Left renal pelvis (tissue), 4 donors: ENCODE measurements around the gene RND1. TPM values are rescaled to one million over a fixed set of nuclear protein-coding genes. Genes with fewer than 3 reads are reported as not detected.

Experiments used
- DNase-seq, 4 donors: peaks; one replicate each; pipeline ENCODE4 v3.0.0-alpha.2; 2013; ENCODE audit warnings: low read depth in 4 of 4, low spot score in 3 of 4
- polyA plus RNA-seq, 4 donors: library from polyadenylated mRNA; unstranded; fragments of 120-200 nt; gene quantifications; one replicate each; pipeline ENCODE4 v1.2.1, GENCODE V29; 2013; ENCODE audit not compliant: insufficient read length in 4 of 4

The RND1 gene
- polyA plus RNA-seq, 4 donors = 2.5 to 6.0 (median 3.0) TPM

- no peak for DNase-seq
Observed at GRCh38 chr12:48828841-48829575, 36.7 kb downstream of the RND1 start.

GRCh38 chr12:48828293-48828692 is 37.4 kb downstream of the RND1 start:
- no peak for DNase-seq

DNA sequence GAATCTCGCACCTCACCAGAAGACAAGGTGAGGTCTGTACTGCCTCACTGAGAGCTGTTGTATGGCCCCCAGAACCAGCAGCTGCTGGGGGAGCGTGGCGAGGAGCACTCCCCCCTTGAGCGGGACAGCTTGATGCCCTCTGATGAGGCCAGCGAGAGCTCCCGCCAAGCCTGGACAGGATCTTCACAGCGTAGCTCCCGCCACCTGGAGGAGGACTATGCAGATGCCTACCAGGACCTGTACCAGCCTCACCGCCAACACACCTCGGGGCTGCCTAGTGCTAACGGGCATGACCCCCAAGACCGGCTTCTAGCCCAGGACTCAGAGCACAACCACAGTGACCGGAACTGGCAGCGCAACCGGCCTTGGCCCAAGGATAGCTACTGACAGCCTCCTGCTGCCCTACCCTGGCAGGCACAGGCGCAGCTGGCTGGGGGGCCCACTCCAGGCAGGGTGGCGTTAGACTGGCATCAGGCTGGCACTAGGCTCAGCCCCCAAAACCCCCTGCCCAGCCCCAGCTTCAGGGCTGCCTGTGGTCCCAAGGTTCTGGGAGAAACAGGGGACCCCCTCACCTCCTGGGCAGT is 38.1 kb downstream of the RND1 start:
- DNase-seq = no peak

DNA sequence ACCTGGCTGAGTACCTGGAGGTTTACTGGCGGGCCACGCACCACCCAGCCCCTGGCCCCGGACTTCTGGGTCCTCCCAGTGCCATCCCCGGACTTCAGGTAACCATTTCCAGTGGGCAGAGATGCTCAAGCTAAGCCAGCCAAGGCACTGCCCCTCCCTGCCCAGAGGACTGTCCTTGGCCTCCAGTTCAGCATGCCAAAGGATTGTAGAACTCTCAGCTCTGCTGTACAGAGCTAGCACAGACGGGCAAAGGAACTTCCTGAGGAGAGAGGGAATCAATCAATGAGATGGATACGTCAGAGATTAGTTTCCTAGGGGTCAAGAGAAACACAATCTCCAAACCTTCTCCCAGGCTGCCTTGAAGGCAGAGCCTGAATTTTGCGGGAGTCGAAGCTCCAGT is 38.6 kb downstream of the RND1 start:
- no peak for DNase-seq

DNA sequence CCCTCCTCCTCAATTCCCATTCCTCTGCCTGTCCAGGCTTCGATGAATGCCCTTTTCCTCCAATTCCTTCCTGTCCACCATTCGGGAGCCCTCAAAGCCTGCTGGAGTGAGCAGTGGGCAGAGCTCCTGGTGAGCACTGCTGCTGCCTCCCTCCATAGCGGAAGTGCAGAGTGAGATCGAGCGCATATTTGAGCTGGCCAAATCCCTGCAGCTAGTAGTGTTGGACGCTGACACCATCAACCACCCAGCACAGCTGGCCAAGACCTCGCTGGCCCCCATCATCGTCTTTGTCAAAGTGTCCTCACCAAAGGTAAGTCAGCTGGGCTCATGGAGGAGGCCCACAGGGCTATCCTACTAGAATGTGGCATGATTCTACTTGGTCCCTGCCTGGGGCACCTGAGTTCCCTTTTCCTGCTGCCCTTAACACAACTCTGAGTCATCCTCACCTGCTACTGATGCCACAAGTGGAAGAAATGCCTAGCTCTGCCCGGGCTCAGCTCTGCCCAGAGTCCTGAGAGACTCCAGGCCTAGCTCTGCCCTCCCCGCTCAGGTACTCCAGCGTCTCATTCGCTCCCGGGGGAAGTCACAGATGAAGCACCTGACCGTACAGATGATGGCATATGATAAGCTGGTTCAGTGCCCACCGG is 39.3 kb downstream of the RND1 start:
- no peak for DNase-seq

DNA sequence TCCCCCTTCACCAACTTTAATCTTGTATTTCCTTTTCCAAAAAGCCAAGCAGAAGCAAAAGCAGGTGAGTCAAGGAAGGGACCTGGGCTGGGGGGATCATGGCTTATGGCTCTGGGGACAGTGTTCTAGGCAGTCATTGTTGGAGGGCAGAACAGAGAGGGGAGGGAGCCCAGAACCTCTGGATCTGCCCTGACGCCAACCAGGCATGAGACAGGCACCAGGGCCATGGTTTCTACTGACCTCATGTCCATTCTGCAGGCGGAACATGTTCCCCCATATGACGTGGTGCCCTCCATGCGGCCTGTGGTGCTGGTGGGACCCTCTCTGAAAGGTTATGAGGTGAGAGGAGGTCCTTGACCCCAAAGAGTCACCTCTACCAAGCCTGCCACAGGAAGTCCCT is 40.8 kb downstream of the RND1 start:
- DNase-seq = no peak

DNA sequence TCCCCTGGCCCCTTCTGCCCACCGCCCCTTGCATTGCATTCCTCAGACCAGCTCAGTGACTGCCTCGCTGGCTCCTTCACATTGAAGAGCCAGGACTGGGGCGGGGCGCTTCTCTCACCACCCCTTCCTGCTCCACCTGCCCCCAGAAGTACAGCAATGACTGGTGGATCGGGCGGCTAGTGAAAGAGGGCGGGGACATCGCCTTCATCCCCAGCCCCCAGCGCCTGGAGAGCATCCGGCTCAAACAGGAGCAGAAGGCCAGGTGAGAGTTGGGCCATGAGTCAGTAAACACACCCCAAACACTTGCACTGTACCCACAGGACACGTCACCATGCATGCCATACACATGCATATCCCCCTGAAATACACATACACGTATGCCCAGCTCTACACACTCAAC is 41.6 kb downstream of the RND1 start:
- no peak for DNase-seq

DNA sequence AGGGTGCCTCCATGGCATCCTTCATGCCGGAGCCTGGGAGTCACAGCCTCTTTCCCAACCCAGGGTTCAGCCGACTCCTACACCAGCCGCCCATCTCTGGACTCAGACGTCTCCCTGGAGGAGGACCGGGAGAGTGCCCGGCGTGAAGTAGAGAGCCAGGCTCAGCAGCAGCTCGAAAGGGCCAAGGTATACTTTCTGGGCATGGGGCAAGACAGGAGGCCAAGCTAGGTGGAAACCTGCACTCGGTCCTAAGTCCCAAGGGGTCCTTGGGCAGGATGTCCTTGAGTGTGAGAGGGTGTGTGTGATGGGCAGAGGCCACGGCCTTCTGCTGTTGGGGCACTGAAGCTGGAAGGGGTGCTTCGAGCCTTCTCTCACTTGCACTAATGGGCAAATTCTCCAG is 42.4 kb downstream of the RND1 start:
- no peak for DNase-seq

- no peak for DNase-seq
Observed at GRCh38 chr12:48822711-48823110, 43.0 kb downstream of the RND1 start.

- DNase-seq = no peak
Observed at GRCh38 chr12:48822139-48822538, 43.5 kb downstream of the RND1 start.

GRCh38 chr12:48819986-48820725 is 45.5 kb downstream of the RND1 start:
- DNase-seq = no peak

- no peak for DNase-seq
Observed at GRCh38 chr12:48818831-48819590, 46.7 kb downstream of the RND1 start.

DNA sequence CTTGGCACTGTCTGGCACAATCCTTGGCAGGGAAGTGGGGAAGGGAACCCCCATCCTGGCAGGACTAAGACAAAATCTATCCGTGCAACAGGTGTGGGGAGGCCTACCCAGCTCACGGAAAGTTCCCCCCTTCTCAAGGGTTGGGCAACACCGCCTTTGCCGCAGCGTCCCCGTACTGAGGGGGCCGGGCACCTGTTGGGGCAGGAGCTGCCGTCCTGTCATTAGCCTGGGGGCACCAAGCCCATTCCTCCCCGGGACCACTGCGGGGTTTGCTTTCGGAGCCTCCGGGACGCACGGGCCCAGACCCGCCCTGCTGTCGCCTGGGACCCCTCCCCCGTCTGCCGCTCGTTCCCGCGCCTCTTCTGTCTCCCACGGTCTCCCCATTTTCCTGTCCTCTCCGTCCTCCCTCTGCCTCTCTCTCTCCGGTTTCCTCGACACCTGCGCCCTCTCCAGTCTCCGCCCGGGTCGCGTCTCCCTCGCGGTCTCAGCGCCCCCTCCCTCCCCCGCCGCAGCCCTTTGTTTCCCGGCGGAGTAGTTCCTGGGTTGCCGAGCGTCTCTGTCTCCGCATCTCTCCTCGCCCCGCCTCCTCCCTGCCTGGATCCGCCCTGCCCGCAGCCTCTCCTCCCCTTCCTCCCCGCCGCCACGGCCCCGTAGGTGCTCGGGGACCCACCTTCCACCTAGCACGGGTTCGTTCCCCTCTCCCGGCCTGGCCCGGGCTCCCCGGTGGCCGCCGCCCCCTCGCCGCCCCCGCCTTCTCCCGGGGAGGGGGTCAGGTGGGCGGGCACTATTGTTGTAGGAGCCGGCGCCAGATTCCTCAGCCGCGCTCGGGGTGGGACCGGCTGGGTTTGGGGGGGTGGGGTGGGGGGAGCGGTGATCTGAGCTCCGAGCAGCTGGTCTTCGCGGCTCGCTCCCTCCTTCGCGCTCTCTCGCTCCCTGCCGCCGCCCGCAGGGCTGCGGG is 47.5 kb downstream of the RND1 start, which contains the start of gene CACNB3:
Gene CACNB3, plus strand, starts transcription at position 624 of the 958 bp plus-strand sequence. CDS start 434 bp downstream, outside the sequence.
- no peak for DNase-seq

GRCh38 chr12:48816143-48816854 is 49.4 kb downstream of the RND1 start:
- DNase-seq = no peak

DNA sequence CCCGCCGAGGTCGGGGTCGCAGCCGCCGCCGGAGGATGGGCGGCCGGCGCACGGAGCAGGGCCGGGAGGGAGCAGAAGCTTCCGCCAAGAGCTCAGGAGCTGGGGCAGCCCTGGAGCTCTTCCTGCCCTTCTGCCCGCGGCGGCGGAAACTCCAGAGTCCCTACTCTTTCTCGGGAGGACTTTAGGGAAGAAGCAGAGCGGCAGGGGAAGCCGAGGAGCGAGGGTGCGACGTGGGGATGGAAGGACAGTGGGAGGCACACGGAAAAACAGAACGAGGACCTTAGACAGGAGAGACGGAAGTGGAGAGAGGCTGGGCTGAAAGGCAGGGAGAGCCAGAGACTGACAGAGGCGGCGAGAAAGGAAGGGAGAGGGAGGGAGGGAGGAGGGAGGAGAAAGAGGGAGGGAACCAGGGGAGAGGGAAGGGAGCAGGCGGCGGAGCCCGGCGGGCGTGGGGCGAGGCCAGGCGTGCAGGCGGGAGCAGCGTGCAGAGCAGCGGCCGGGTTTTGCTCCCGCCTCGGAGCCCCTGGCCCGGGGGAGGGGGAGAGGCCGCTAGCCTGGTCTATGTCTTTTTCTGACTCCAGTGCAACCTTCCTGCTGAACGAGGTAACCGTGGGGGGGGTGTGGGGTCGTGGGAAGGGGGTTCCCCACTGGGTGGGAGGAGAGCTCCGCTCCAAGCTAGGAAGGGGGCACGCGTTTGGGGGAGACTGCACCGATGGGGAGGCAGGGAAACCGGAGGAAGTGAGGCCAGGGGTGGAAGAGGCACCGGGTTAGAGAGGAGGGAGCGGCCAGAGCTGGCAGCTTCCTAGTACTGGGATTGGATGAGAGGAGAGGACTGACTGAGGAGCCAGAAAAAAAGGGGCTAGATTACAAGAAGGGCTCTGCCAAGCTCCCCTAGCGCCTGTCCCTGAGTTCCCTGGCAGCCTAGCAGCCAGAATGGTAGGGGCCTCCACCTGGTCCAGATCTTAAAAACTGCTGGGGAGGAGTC is 50.3 kb downstream of the RND1 start:
- peak in 1 of 4 donors; percentile 82 for DNase-seq

DNA sequence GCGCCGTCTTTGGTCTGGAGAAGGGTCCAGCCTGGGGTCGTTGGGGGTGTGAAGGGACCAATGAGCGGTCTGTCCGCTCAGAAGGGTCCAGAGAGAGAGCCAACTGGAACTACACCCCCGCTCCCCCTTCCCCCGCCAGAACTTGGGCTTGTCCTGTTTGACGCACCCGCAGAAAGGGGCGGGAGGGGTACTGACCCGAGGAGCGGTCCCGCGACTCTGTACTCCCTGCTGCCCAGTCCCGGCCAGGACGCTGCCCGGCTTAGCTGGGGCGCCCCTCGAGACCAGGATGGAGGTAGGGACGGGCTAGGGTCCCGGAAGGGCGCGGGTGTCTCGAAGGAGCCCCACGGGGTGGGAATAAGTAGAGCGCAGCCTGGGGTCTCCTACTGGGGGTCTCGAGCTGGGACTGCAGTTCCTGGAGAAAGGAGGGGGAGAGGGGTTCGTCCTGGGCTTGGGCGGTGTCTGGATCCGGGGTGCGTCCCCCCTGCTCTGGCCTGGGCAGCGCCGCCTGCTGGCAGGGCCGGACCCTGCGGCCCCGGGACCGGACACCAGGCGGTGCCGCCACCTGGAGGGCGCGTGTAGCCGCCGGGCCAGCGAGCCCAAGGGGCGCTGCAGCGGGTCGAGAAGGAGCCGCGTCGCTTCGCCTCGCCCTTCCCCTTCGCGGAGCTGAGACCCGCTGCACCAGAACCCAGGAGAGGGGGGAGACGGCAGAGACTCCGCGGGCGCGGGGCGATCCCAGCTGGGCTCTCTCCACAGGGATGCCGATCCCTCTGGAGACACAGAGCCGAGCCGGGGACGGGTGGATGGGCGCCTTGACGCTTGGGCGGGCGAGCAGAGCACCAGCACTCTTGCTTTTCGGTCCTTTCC is 51.2 kb downstream of the RND1 start:
- DNase-seq = no peak
